Activated CD4-positive, alpha-beta T cell treated with anti-CD3 and anti-CD28 coated beads for 36 hours (primary cell): ENCODE results near the gene RNF213. TPM values are rescaled to one million over a fixed set of nuclear protein-coding genes. Genes with fewer than 3 reads are reported as not detected.
"Not testable (repeated sequence)": the region's sequence is repeated elsewhere in the genome, so short reads cannot be mapped to it uniquely, and the experiment has no call there.

Experiments used
- ATAC-seq: fragments of 200-7000 bp; cut with Tn5 transposase; one replicate; pipeline ENCODE4 v1.10.0; 2021; ENCODE audit warnings: mild to moderate bottlenecking, moderate library complexity
- CTCF ChIA-PET: fragments of 350-600 bp; sonication (Branson Sonifier 250); formaldehyde crosslinking; loops from one replicate; lab custom pipeline; 2021; ENCODE audit warnings: antibody characterized with exemption; lab: Charles Lee
- POLR2A ChIA-PET: fragments of 350-600 bp; sonication (Branson Sonifier 250); formaldehyde crosslinking; loops from one replicate; lab custom pipeline; 2021; ENCODE audit warnings: antibody characterized with exemption, inconsistent platforms; lab: Charles Lee
- DNase-seq: peaks from one replicate; pipeline ENCODE4 v3.0.0-alpha.2; 2020
- H3K27ac Mint-ChIP-seq: one replicate; pipeline ENCODE4 v1.8.0; 2021; ENCODE audit warnings: mixed read lengths
- H3K27me3 Mint-ChIP-seq: one replicate; pipeline ENCODE4 v1.8.0; 2021; ENCODE audit warnings: mixed read lengths
- H3K36me3 Mint-ChIP-seq: one replicate; pipeline ENCODE4 v1.8.0; 2021; ENCODE audit warnings: low read depth, mixed read lengths
- H3K4me1 Mint-ChIP-seq: one replicate; pipeline ENCODE4 v1.8.0; 2021; ENCODE audit warnings: mixed read lengths
- H3K4me3 Mint-ChIP-seq: one replicate; pipeline ENCODE4 v1.8.0; 2021; ENCODE audit warnings: mild to moderate bottlenecking, moderate library complexity, mixed read lengths
- H3K9me3 Mint-ChIP-seq: one replicate; pipeline ENCODE4 v1.8.0; 2021; ENCODE audit warnings: low read depth, mixed read lengths
- intact Hi-C, 2 experiments: fragments of 100-400 bp; cut with DNase I in 1 of 2; cut with micrococcal nuclease in 1 of 2; formaldehyde crosslinking; loops; one replicate each; pipeline versions ENCODE4 v1.14.2 to v1.15.1; 2022 to 2024; cut with DNase I, micrococcal nuclease
- total RNA-seq, 2 experiments: library from RNA; stranded (reverse); gene quantifications; one replicate each; pipeline ENCODE4 v1.2.3, GENCODE V29; 2021

The RNF213 gene
- total RNA-seq, 2 experiments from 2014 or later = 334 to 366 TPM

DNA sequence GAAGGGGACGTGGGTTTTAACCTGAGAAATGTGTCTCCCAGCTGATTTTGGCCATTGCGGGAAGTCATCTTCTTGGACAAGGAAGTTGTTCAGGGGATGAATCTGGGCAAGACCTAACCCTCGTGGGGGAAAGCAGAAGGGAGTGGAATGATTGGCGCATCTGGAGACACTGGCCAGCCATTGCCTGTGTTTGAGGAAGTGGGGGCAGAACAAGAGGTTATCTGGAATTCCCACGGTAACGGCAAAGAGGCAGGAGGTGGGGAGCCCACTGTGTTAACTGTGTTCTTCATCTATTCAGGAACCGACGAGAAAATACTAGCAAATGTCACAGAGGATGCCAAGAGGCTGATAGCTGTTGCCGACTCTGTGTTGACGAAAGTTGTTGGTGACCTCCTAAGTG is 66.9 kb downstream of the RNF213 start:
- H3K9me3 Mint-ChIP-seq = no peaks in the 10 kb centered on the region
- POLR2A ChIA-PET = no interaction called here

GRCh38 chr17:80328634-80329380 is 68.2 kb downstream of the RNF213 start:
- ChIA-PET CTCF (no interaction called here), POLR2A (no interaction called here)
- Mint-ChIP-seq H3K4me3 (no peak overlapping the region), H3K4me1 (peaks cover 7% of the 10 kb centered on the region), H3K27ac (peak overlapping the region; percentile 69), H3K36me3 (peaks cover 84% of the 10 kb centered on the region), H3K9me3 (no peaks in the 10 kb centered on the region), H3K27me3 (no peaks in the 10 kb centered on the region)
- intact Hi-C loops = no loop called here
- ATAC-seq (peak; percentile 43), DNase-seq (no peak)

More for the DNA sequence above, 66.9 kb downstream of the RNF213 start:
- intact Hi-C loops = no loop called here
- no peak overlapping the region for H3K4me3 Mint-ChIP-seq
- CTCF ChIA-PET = no interaction called here
- no peak for DNase-seq
- H3K4me1 Mint-ChIP-seq = peaks cover 7% of the 10 kb centered on the region
- peaks cover 90% of the 10 kb centered on the region for H3K36me3 Mint-ChIP-seq
- no peaks in the 10 kb centered on the region for H3K27me3 Mint-ChIP-seq
- H3K27ac Mint-ChIP-seq = no peak overlapping the region
- ATAC-seq = no peak

DNA sequence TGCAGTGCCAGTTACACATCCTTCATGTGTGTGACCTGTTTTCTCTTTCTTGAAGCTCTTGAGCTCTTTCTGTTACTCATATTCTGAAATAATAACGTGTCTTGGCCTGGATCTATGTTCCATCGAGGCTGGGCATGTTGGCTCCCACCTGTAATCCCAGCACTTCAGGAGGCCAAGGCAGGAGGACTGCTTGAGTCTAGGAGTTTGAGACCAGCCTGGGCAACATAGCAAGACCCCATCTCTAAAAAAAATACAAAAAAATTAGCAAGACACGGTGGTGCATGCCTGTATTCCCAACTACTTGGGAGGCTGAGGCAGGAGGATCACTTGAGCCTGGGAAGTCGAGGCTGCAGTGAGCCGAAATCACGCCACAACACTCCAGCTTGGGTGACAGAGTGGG is 68.8 kb downstream of the RNF213 start:
- peak overlapping the region; percentile 23 for H3K27ac Mint-ChIP-seq
- ATAC-seq, H3K27me3 Mint-ChIP-seq, H3K9me3 Mint-ChIP-seq, H3K4me3 Mint-ChIP-seq, intact Hi-C loops, H3K4me1 Mint-ChIP-seq, DNase-seq, POLR2A ChIA-PET, CTCF ChIA-PET: not testable (repeated sequence)
- peaks cover 86% of the 10 kb centered on the region for H3K36me3 Mint-ChIP-seq

DNA sequence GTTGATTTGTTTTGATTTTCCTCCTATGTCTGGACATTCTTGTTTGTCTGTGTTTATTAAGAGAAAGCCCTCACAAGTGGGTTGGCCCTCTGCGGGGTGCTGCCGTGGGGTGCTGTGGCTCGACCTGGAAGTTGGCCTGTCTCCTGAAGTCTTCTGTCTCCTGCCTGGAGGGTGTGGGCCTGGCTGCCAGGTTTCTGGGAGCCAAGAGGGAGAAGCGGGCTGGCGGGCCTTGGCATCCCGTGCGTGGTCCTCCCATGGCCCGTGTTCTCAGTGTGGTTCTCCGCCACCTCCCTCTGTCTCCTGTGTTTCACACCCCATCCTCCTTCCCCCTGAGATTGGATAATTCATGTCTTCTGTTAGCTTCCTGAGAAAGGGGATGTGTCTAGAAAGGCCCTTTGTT is 69.6 kb downstream of the RNF213 start:
- ChIA-PET POLR2A (no interaction called here), CTCF (no interaction called here)
- H3K27ac Mint-ChIP-seq = peak overlapping the region; percentile 28
- peaks cover 81% of the 10 kb centered on the region for H3K36me3 Mint-ChIP-seq
- no peaks in the 10 kb centered on the region for H3K9me3 Mint-ChIP-seq
- H3K27me3 Mint-ChIP-seq = no peaks in the 10 kb centered on the region
- H3K4me3 Mint-ChIP-seq = no peak overlapping the region
- intact Hi-C loops = no loop called here
- peaks cover 7% of the 10 kb centered on the region for H3K4me1 Mint-ChIP-seq
- ATAC-seq (no peak), DNase-seq (no peak)

GRCh38 chr17:80330938-80331337 is 70.3 kb downstream of the RNF213 start:
- intact Hi-C loops, H3K27me3 Mint-ChIP-seq, POLR2A ChIA-PET, ATAC-seq, DNase-seq, H3K4me3 Mint-ChIP-seq, H3K4me1 Mint-ChIP-seq, H3K9me3 Mint-ChIP-seq: not testable (repeated sequence)
- H3K27ac Mint-ChIP-seq = peak overlapping the region; percentile 28
- H3K36me3 Mint-ChIP-seq = peaks cover 80% of the 10 kb centered on the region
- CTCF ChIA-PET = interaction anchor here (1.0 kb wide), 1 partner anchor 32 kb away, joined by 5 read pairs; no protein-coding TSS in a partner anchor

DNA sequence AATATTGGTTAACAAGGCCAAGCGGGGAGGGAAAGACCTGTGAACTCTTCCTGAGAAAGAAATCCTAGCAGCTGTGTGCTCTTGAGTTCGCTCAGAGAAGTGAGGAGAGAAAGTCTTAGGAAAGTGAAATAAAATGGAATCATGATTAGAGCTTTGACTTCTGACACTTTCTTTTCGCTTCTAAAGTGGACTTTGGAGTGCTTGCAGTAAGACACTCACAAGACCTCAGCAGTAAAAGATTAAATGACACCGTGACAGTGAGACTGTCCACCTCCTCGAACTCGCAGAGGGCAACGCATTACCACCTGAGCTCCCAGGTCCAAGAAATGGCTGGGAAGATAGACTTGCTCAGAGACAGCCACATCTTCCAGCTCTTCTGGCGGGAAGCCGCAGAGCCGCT is 71.2 kb downstream of the RNF213 start:
- H3K4me1 Mint-ChIP-seq = peaks cover 7% of the 10 kb centered on the region
- H3K27ac Mint-ChIP-seq = no peak overlapping the region
- no peak for ATAC-seq
- no peak for DNase-seq
- H3K36me3 Mint-ChIP-seq = peaks cover 80% of the 10 kb centered on the region
- no peak overlapping the region for H3K4me3 Mint-ChIP-seq
- intact Hi-C loops = no loop called here
- no peaks in the 10 kb centered on the region for H3K27me3 Mint-ChIP-seq
- ChIA-PET POLR2A (no interaction called here), CTCF (interaction anchor here (0.6 to 1.0 kb wide), 4 partner anchors 12 to 481 kb away, joined by 3 to 5 read pairs (median 4); no protein-coding TSS in a partner anchor)
- no peaks in the 10 kb centered on the region for H3K9me3 Mint-ChIP-seq

DNA sequence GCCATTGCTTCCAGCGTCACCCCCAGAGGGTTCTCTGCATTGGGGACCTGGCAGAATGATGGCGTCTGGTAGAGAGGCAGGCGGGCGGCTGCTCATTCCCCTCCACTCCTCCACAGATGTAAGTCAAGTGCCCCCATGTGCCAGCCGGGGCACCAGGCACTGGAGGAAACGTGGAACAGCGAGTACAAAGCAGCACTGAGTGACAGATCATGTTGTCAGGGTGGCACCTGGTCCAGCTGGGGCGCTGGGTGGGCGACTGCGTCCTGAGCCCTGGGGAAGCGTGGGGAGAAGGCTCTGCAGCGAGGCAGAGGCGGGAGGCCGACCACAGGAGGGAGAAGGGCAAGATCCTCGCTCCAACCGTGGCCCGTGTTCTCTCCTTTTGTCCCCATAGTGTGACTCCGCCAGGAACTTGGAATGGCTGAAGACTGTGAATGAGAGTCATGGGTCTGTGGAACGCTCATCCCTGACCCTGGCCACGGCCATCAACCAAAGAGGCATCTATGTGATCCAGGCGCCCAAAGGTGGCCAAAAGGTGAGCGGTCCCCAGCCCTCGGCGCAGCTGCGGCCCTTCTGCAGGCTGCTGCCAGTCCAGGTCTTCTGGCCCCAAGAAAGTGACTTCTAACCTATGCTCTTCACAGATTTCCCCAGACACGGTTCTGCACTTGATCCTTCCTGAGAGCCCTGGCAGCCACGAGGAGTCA is 76.7 kb downstream of the RNF213 start:
- no peaks in the 10 kb centered on the region for H3K4me1 Mint-ChIP-seq
- peaks cover 70% of the 10 kb centered on the region for H3K36me3 Mint-ChIP-seq
- ATAC-seq = no peak
- H3K27me3 Mint-ChIP-seq = no peaks in the 10 kb centered on the region
- ChIA-PET POLR2A (no interaction called here), CTCF (no interaction called here)
- no peak overlapping the region for H3K4me3 Mint-ChIP-seq
- intact Hi-C loops = no loop called here
- DNase-seq = no peak
- no peak overlapping the region for H3K27ac Mint-ChIP-seq
- H3K9me3 Mint-ChIP-seq = no peaks in the 10 kb centered on the region

GRCh38 chr17:80339118-80339517 is 78.5 kb downstream of the RNF213 start:
- ChIA-PET POLR2A (no interaction called here), CTCF (no interaction called here)
- Mint-ChIP-seq H3K4me1 (no peaks in the 10 kb centered on the region), H3K4me3 (no peak overlapping the region), H3K36me3 (peaks cover 71% of the 10 kb centered on the region), H3K27ac (no peak overlapping the region), H3K9me3 (no peaks in the 10 kb centered on the region), H3K27me3 (no peaks in the 10 kb centered on the region)
- no peak for DNase-seq
- ATAC-seq = no peak
- intact Hi-C loops = no loop called here

DNA sequence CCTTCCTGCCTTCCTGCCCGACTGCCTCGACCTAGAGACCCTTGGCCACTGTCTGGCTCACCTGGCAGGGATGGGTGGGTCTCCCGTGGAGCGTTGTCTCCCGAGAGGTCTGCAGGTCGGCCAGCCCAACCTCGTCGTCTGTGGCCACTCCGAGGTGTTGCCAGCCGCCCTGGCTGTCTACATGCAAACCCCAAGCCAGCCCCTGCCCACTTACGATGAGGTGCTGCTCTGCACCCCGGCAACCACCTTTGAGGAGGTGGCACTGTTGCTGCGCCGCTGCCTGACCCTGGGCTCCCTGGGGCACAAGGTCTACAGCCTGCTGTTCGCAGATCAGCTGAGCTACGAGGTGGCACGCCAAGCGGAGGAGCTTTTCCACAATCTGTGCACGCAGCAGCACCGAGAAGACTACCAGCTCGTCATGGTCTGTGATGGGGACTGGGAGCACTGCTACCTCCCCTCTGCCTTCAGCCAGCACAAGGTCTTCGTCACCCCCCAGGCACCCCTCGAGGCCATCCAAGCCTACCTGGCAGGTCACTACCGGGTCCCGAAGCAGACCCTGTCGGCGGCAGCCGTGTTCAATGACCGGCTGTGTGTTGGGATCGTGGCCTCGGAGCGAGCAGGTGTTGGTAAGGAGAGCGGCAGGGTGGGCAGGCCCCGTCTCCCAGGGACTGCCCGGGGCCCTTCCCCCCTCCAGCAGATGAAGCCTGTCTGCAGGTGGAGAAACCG is 79.2 kb downstream of the RNF213 start:
- no peak for DNase-seq
- ChIA-PET CTCF (no interaction called here), POLR2A (interaction anchor here (0.6 kb wide), 1 partner anchor 1121 kb away, joined by 3 read pairs; no protein-coding TSS in a partner anchor)
- ATAC-seq = no peak
- intact Hi-C loops = no loop called here
- Mint-ChIP-seq H3K9me3 (no peaks in the 10 kb centered on the region), H3K36me3 (peaks cover 75% of the 10 kb centered on the region), H3K4me3 (no peak overlapping the region), H3K27ac (no peak overlapping the region), H3K27me3 (no peaks in the 10 kb centered on the region), H3K4me1 (no peaks in the 10 kb centered on the region)

DNA sequence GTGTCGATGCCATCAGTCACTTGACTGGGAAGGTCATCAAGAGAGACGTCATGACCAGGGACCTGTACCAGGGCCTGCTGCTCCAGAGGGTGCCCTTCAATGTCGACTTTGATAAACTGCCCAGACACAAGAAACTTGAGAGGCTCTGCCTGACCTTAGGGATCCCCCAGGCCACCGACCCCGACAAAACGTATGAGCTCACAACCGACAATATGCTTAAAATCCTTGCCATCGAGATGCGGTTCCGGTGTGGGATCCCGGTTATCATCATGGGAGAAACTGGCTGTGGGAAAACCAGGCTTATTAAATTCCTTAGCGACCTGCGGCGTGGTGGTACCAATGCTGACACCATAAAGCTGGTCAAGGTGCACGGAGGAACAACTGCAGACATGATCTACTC is 84.7 kb downstream of the RNF213 start:
- ChIA-PET CTCF (interaction anchor here (1.1 kb wide), 1 partner anchor 25 kb away, joined by 4 read pairs; no protein-coding TSS in a partner anchor), POLR2A (no interaction called here)
- Mint-ChIP-seq H3K4me1 (peaks cover 7% of the 10 kb centered on the region), H3K27me3 (no peaks in the 10 kb centered on the region), H3K9me3 (no peaks in the 10 kb centered on the region), H3K36me3 (peaks cover 84% of the 10 kb centered on the region), H3K27ac (no peak overlapping the region), H3K4me3 (no peak overlapping the region)
- intact Hi-C loops = no loop called here
- no peak for DNase-seq
- ATAC-seq = no peak

- CTCF ChIA-PET = interaction anchor here (1.1 kb wide), 1 partner anchor 25 kb away, joined by 4 read pairs; no protein-coding TSS in a partner anchor
- H3K9me3 Mint-ChIP-seq = no peaks in the 10 kb centered on the region
- DNase-seq (no peak), ATAC-seq (no peak)
- H3K27me3 Mint-ChIP-seq = no peaks in the 10 kb centered on the region
- intact Hi-C loops = no loop called here
- no peak overlapping the region for H3K4me3 Mint-ChIP-seq
- H3K27ac Mint-ChIP-seq = no peak overlapping the region
- POLR2A ChIA-PET = no interaction called here
- peaks cover 83% of the 10 kb centered on the region for H3K36me3 Mint-ChIP-seq
- peaks cover 7% of the 10 kb centered on the region for H3K4me1 Mint-ChIP-seq
Measured at GRCh38 chr17:80345841-80346497, 85.3 kb downstream of the RNF213 start.
